ENCODE results near the gene FASN.

The FASN gene

GRCh38 chr17:82117139-82118090, 19.4 kb upstream of the FASN start:
- Histone ChIP-seq H3K27me3 (ENCODE audit: control insufficient read depth, insufficient read depth, low read length, poor library complexity, severe bottlenecking) (no peaks in the 10 kb centered on the region), H3K27ac (ENCODE audit: insufficient read depth, low read depth, low read length, poor library complexity, severe bottlenecking) (no peak overlapping the region), H3K9me3 (ENCODE audit: control insufficient read depth, low read length) (no peaks in the 10 kb centered on the region), H3K4me1 (ENCODE audit: control insufficient read depth, insufficient read depth, low read length) (peaks cover 32% of the 10 kb centered on the region), H3K36me3 (ENCODE audit: control insufficient read depth, insufficient read depth, low read length) (peaks cover 1% of the 10 kb centered on the region), H3K4me3 (ENCODE audit: insufficient read depth, low read depth, low read length) (no peak overlapping the region)
- WGBS, 2 experiments, result 94% methylated on average over 19 to 22 of the region's 22 CpGs

- H3K9me3 ChIP-seq (ENCODE audit: control insufficient read depth, low read length), result no peaks in the 10 kb centered on the region
- 67 to 70% methylated on average over 6 of the region's 6 CpGs for WGBS, 2 experiments
- H3K27ac ChIP-seq (ENCODE audit: insufficient read depth, low read depth, low read length, poor library complexity, severe bottlenecking), result no peak overlapping the region
- H3K4me3 ChIP-seq (ENCODE audit: insufficient read depth, low read depth, low read length), result no peak overlapping the region
- H3K36me3 ChIP-seq (ENCODE audit: control insufficient read depth, insufficient read depth, low read length), result peaks cover 4% of the 10 kb centered on the region
- H3K4me1 ChIP-seq (ENCODE audit: control insufficient read depth, insufficient read depth, low read length), result peaks cover 32% of the 10 kb centered on the region
- H3K27me3 ChIP-seq (ENCODE audit: control insufficient read depth, insufficient read depth, low read length, poor library complexity, severe bottlenecking), result no peaks in the 10 kb centered on the region
Observed at GRCh38 chr17:82116246-82116645, 18.2 kb upstream of the FASN start.

- peaks cover 4% of the 10 kb centered on the region for H3K36me3 ChIP-seq (ENCODE audit: control insufficient read depth, insufficient read depth, low read length)
- H3K4me1 ChIP-seq (ENCODE audit: control insufficient read depth, insufficient read depth, low read length), result peaks cover 32% of the 10 kb centered on the region
- H3K4me3 ChIP-seq (ENCODE audit: insufficient read depth, low read depth, low read length), result no peak overlapping the region
- no peaks in the 10 kb centered on the region for H3K9me3 ChIP-seq (ENCODE audit: control insufficient read depth, low read length)
- no peak overlapping the region for H3K27ac ChIP-seq (ENCODE audit: insufficient read depth, low read depth, low read length, poor library complexity, severe bottlenecking)
- no peaks in the 10 kb centered on the region for H3K27me3 ChIP-seq (ENCODE audit: control insufficient read depth, insufficient read depth, low read length, poor library complexity, severe bottlenecking)
- 90 to 96% methylated on average over 9 of the region's 9 CpGs for WGBS, 2 experiments
Observed at GRCh38 chr17:82114872-82115271, 16.8 kb upstream of the FASN start.

GRCh38 chr17:82114447-82114846, 16.4 kb upstream of the FASN start:
- Histone ChIP-seq H3K27me3 (ENCODE audit: control insufficient read depth, insufficient read depth, low read length, poor library complexity, severe bottlenecking) (no peaks in the 10 kb centered on the region), H3K4me3 (ENCODE audit: insufficient read depth, low read depth, low read length) (no peak overlapping the region), H3K4me1 (ENCODE audit: control insufficient read depth, insufficient read depth, low read length) (peaks cover 29% of the 10 kb centered on the region), H3K36me3 (ENCODE audit: control insufficient read depth, insufficient read depth, low read length) (peaks cover 4% of the 10 kb centered on the region), H3K9me3 (ENCODE audit: control insufficient read depth, low read length) (no peaks in the 10 kb centered on the region), H3K27ac (ENCODE audit: insufficient read depth, low read depth, low read length, poor library complexity, severe bottlenecking) (no peak overlapping the region)
- 89 to 90% methylated on average over 10 of the region's 10 CpGs for WGBS, 2 experiments

- Histone ChIP-seq H3K27me3 (ENCODE audit: control insufficient read depth, insufficient read depth, low read length, poor library complexity, severe bottlenecking) (no peaks in the 10 kb centered on the region), H3K4me3 (ENCODE audit: insufficient read depth, low read depth, low read length) (no peak overlapping the region), H3K9me3 (ENCODE audit: control insufficient read depth, low read length) (no peaks in the 10 kb centered on the region), H3K36me3 (ENCODE audit: control insufficient read depth, insufficient read depth, low read length) (peaks cover 4% of the 10 kb centered on the region), H3K4me1 (ENCODE audit: control insufficient read depth, insufficient read depth, low read length) (peaks cover 25% of the 10 kb centered on the region), H3K27ac (ENCODE audit: insufficient read depth, low read depth, low read length, poor library complexity, severe bottlenecking) (no peak overlapping the region)
- 92 to 93% methylated on average over 13 of the region's 13 CpGs for WGBS, 2 experiments
Observed at GRCh38 chr17:82113941-82114340, 15.9 kb upstream of the FASN start.

GRCh38 chr17:82113422-82113821, 15.4 kb upstream of the FASN start:
- Histone ChIP-seq H3K9me3 (ENCODE audit: control insufficient read depth, low read length) (no peaks in the 10 kb centered on the region), H3K4me3 (ENCODE audit: insufficient read depth, low read depth, low read length) (no peak overlapping the region), H3K27ac (ENCODE audit: insufficient read depth, low read depth, low read length, poor library complexity, severe bottlenecking) (no peak overlapping the region), H3K27me3 (ENCODE audit: control insufficient read depth, insufficient read depth, low read length, poor library complexity, severe bottlenecking) (no peaks in the 10 kb centered on the region), H3K4me1 (ENCODE audit: control insufficient read depth, insufficient read depth, low read length) (peaks cover 21% of the 10 kb centered on the region), H3K36me3 (ENCODE audit: control insufficient read depth, insufficient read depth, low read length) (peaks cover 4% of the 10 kb centered on the region)
- 93 to 94% methylated on average over 9 of the region's 9 CpGs for WGBS, 2 experiments

GRCh38 chr17:82112914-82113311, 14.9 kb upstream of the FASN start:
- peaks cover 4% of the 10 kb centered on the region for H3K36me3 ChIP-seq (ENCODE audit: control insufficient read depth, insufficient read depth, low read length)
- no peaks in the 10 kb centered on the region for H3K9me3 ChIP-seq (ENCODE audit: control insufficient read depth, low read length)
- peaks cover 16% of the 10 kb centered on the region for H3K4me1 ChIP-seq (ENCODE audit: control insufficient read depth, insufficient read depth, low read length)
- H3K27me3 ChIP-seq (ENCODE audit: control insufficient read depth, insufficient read depth, low read length, poor library complexity, severe bottlenecking), result no peaks in the 10 kb centered on the region
- no peak overlapping the region for H3K4me3 ChIP-seq (ENCODE audit: insufficient read depth, low read depth, low read length)
- H3K27ac ChIP-seq (ENCODE audit: insufficient read depth, low read depth, low read length, poor library complexity, severe bottlenecking), result no peak overlapping the region
- WGBS, 2 experiments, result 92 to 97% methylated on average over 5 to 6 of the region's 6 CpGs

- Histone ChIP-seq H3K4me3 (ENCODE audit: insufficient read depth, low read depth, low read length) (no peak overlapping the region), H3K27me3 (ENCODE audit: control insufficient read depth, insufficient read depth, low read length, poor library complexity, severe bottlenecking) (no peaks in the 10 kb centered on the region), H3K9me3 (ENCODE audit: control insufficient read depth, low read length) (no peaks in the 10 kb centered on the region), H3K36me3 (ENCODE audit: control insufficient read depth, insufficient read depth, low read length) (peaks cover 4% of the 10 kb centered on the region), H3K4me1 (ENCODE audit: control insufficient read depth, insufficient read depth, low read length) (peaks cover 10% of the 10 kb centered on the region), H3K27ac (ENCODE audit: insufficient read depth, low read depth, low read length, poor library complexity, severe bottlenecking) (no peak overlapping the region)
- WGBS, 2 experiments, result 95 to 96% methylated on average over 18 of the region's 18 CpGs
Observed at GRCh38 chr17:82112181-82112913, 14.3 kb upstream of the FASN start.

GRCh38 chr17:82110298-82110697, 12.3 kb upstream of the FASN start:
- H3K9me3 ChIP-seq (ENCODE audit: control insufficient read depth, low read length), result no peaks in the 10 kb centered on the region
- H3K27me3 ChIP-seq (ENCODE audit: control insufficient read depth, insufficient read depth, low read length, poor library complexity, severe bottlenecking), result no peaks in the 10 kb centered on the region
- 95 to 96% methylated on average over 3 of the region's 3 CpGs for WGBS, 2 experiments

GRCh38 chr17:82108961-82109475, 11.0 kb upstream of the FASN start:
- Histone ChIP-seq H3K27ac (ENCODE audit: insufficient read depth, low read depth, low read length, poor library complexity, severe bottlenecking) (no peak overlapping the region), H3K9me3 (ENCODE audit: control insufficient read depth, low read length) (no peaks in the 10 kb centered on the region), H3K36me3 (ENCODE audit: control insufficient read depth, insufficient read depth, low read length) (peaks cover 4% of the 10 kb centered on the region), H3K4me3 (ENCODE audit: insufficient read depth, low read depth, low read length) (no peak overlapping the region), H3K27me3 (ENCODE audit: control insufficient read depth, insufficient read depth, low read length, poor library complexity, severe bottlenecking) (no peaks in the 10 kb centered on the region), H3K4me1 (ENCODE audit: control insufficient read depth, insufficient read depth, low read length) (peaks cover 23% of the 10 kb centered on the region)
- 96 to 97% methylated on average over 14 of the region's 14 CpGs for WGBS, 2 experiments

More at GRCh38 chr17:82110298-82110697, 12.3 kb upstream of the FASN start:
- Histone ChIP-seq H3K4me3 (ENCODE audit: insufficient read depth, low read depth, low read length) (no peak overlapping the region), H3K36me3 (ENCODE audit: control insufficient read depth, insufficient read depth, low read length) (peaks cover 4% of the 10 kb centered on the region), H3K4me1 (ENCODE audit: control insufficient read depth, insufficient read depth, low read length) (peaks cover 16% of the 10 kb centered on the region), H3K27ac (ENCODE audit: insufficient read depth, low read depth, low read length, poor library complexity, severe bottlenecking) (no peak overlapping the region)
